ENCODE measurements around the gene EXOC7.

EXOC7 gene

GRCh38 chr17:76106703-76107102, 3.1 kb upstream of the EXOC7 start:
- no peak for DNase-seq (ENCODE audit: low spot score)
- in situ Hi-C loops (cut with MboI; ENCODE audit: low pct_unique_long_range_greater_than_20kb, low sequenced_read_pairs, unreplicated experiment): no loop called here
- TF ChIP-seq, protein P1, sequence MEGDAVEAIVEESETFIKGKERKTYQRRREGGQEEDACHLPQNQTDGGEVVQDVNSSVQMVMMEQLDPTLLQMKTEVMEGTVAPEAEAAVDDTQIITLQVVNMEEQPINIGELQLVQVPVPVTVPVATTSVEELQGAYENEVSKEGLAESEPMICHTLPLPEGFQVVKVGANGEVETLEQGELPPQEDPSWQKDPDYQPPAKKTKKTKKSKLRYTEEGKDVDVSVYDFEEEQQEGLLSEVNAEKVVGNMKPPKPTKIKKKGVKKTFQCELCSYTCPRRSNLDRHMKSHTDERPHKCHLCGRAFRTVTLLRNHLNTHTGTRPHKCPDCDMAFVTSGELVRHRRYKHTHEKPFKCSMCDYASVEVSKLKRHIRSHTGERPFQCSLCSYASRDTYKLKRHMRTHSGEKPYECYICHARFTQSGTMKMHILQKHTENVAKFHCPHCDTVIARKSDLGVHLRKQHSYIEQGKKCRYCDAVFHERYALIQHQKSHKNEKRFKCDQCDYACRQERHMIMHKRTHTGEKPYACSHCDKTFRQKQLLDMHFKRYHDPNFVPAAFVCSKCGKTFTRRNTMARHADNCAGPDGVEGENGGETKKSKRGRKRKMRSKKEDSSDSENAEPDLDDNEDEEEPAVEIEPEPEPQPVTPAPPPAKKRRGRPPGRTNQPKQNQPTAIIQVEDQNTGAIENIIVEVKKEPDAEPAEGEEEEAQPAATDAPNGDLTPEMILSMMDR (IDR thresholded peaks at IDR 0.05; ENCODE audit: extremely low read depth, insufficient read depth, missing control alignments): no peak

GRCh38 chr17:76104896-76105231, 1.3 kb upstream of the EXOC7 start:
- in situ Hi-C loops (cut with MboI; ENCODE audit: low pct_unique_long_range_greater_than_20kb, low sequenced_read_pairs, unreplicated experiment): no loop called here
- DNase-seq (ENCODE audit: low spot score): no peak
- TF ChIP-seq, protein P1 (IDR thresholded peaks at IDR 0.05; ENCODE audit: extremely low read depth, insufficient read depth, missing control alignments): no peak

DNA sequence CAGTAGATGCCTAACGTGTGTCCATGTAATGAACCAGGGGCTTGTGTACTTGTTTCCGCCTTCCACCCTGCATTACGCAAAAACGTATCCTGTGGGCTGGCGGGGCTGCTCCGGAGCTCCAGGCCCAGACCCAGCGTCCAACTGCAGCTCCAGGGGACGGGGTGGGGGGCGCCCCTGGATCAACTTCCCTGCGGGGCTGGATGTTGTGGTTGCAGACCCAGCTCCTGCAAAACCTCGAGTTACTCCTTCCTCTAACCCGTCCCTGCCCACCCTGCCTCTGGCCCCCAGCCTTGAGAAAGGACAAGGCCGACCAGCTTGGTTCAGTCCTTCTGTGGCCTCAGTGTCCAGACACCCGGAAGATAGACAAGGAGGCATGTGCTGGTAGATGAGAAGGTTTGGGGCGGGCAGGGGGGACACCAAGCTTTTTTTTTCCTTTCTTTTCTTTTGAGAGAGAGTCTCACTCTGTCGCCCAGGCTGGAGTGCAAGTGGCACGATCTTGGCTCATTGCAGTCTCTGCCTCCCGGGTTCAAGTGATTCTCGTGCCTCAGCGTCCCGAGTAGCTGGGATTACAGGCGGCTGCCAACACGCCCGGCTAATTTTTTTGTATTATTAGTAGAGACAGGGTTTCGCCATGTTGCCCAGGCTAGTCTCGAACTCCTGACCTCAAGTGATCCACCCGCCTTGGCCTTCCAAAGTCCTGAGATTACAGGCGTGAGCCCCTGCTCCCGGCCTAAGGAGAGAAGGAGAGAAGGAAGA, 731 bp upstream of the EXOC7 start:
- in situ Hi-C loops (cut with MboI; ENCODE audit: low pct_unique_long_range_greater_than_20kb, low sequenced_read_pairs, unreplicated experiment): no loop called here
- no peak for DNase-seq (ENCODE audit: low spot score)
- TF ChIP-seq, protein P1 (IDR thresholded peaks at IDR 0.05; ENCODE audit: extremely low read depth, insufficient read depth, missing control alignments): no peak

- in situ Hi-C loops (cut with MboI; ENCODE audit: low pct_unique_long_range_greater_than_20kb, low sequenced_read_pairs, unreplicated experiment): no loop called here
- DNase-seq (ENCODE audit: low spot score): no peak
- TF ChIP-seq, protein P1 (IDR thresholded peaks at IDR 0.05; ENCODE audit: extremely low read depth, insufficient read depth, missing control alignments): no peak
Observed at GRCh38 chr17:76102944-76103273, 678 bp downstream of the EXOC7 start.

GRCh38 chr17:76097716-76098295, 5.8 kb downstream of the EXOC7 start:
- in situ Hi-C loops (cut with MboI; ENCODE audit: low pct_unique_long_range_greater_than_20kb, low sequenced_read_pairs, unreplicated experiment): no loop called here
- TF ChIP-seq, protein P1 (IDR thresholded peaks at IDR 0.05; ENCODE audit: extremely low read depth, insufficient read depth, missing control alignments): no peak
- DNase-seq (ENCODE audit: low spot score): no peak

GRCh38 chr17:76095943-76096342, 7.6 kb downstream of the EXOC7 start:
- DNase-seq (ENCODE audit: low spot score): no peak
- in situ Hi-C loops (cut with MboI; ENCODE audit: low pct_unique_long_range_greater_than_20kb, low sequenced_read_pairs, unreplicated experiment): no loop called here
- TF ChIP-seq, protein P1 (IDR thresholded peaks at IDR 0.05; ENCODE audit: extremely low read depth, insufficient read depth, missing control alignments): no peak
